Tibial nerve (tissue), 4 donors: ENCODE data around the gene SEPTIN8. TPM values are rescaled to one million over a fixed set of nuclear protein-coding genes. Genes with fewer than 3 reads are reported as not detected.

Source experiments
- DNase-seq, 2 donors: peaks; one replicate each; pipeline ENCODE4 v3.0.0-alpha.2; 2019; ENCODE audit warnings: low spot score in 2 of 2
- H3K27ac ChIP-seq, 4 donors: fragments of 200-600 bp; sonication (generic) in 3 of 4; one replicate each; pipeline ENCODE4 v1.5.1; 2017 to 2019; ENCODE audit warnings: mild to moderate bottlenecking in 1 of 4
- H3K27me3 ChIP-seq, 2 donors: fragments of 200-600 bp; sonication (generic) in 1 of 2; one replicate each; pipeline versions ENCODE4 v1.5.1 to v1.6.0; 2017 to 2019
- H3K36me3 ChIP-seq, 3 donors: fragments of 200-600 bp; sonication (generic); one replicate each; pipeline ENCODE4 v1.5.1; 2018 to 2019
- H3K4me1 ChIP-seq, 4 donors: fragments of 200-600 bp; sonication (generic) in 3 of 4; one replicate each; pipeline ENCODE4 v1.5.1; 2017 to 2019
- H3K4me3 ChIP-seq, 4 donors: fragments of 200-600 bp; sonication (generic) in 3 of 4; one replicate each; pipeline ENCODE4 v1.5.1; 2017 to 2019; ENCODE audit warnings: mild to moderate bottlenecking in 1 of 4, moderate library complexity in 1 of 4
- H3K9me3 ChIP-seq, 4 donors: fragments of 200-600 bp; sonication (generic) in 3 of 4; one replicate each; pipeline ENCODE4 v1.5.1; 2017 to 2019
- CTCF ChIP-seq, 5 experiments: fragments of 200-600 bp in 3 of 5; fragments of 450-650 bp in 2 of 5; sonication (generic) in 3 of 5; IDR thresholded peaks; one replicate each; pipeline ENCODE4 v1.5.1; 2016 to 2019; ENCODE audit warnings: antibody characterized with exemption in 5 of 5, mild to moderate bottlenecking in 3 of 5, moderate library complexity in 2 of 5
- EP300 ChIP-seq, 2 donors: sonication (generic); formaldehyde crosslinking; IDR thresholded peaks; one replicate each; pipeline ENCODE4 v1.6.1; 2017; ENCODE audit warnings: antibody characterized with exemption in 2 of 2, mild to moderate bottlenecking in 1 of 2
- POLR2A ChIP-seq, 2 donors: fragments of 450-650 bp; IDR thresholded peaks; one replicate each; pipeline ENCODE4 v1.6.1; 2017; ENCODE audit warnings: antibody characterized with exemption in 2 of 2, mild to moderate bottlenecking in 2 of 2, moderate library complexity in 2 of 2
- WGBS, 2 donors: methylation state at CpG; one replicate each; pipeline ENCODE4 v1.1.5; 2018; 5-methylcytosine and 5-hydroxymethylcytosine counted together
- total RNA-seq, 4 donors: library from RNA; depleted of rRNA; stranded (reverse); fragments of >200 nt; gene quantifications; one replicate each; pipeline ENCODE4 v1.1.0, GENCODE V29; 2016

SEPTIN8 gene
- total RNA-seq, 4 donors from 2014 or later = 38.5 to 48.3 (median 44.2) TPM

GRCh38 chr5:132714456-132715307, 62.4 kb downstream of the SEPTIN8 start:
- Histone ChIP-seq H3K4me3 (no peak overlapping the region), H3K27me3 (no peaks in the 10 kb centered on the region), H3K9me3 (no peaks in the 10 kb centered on the region), H3K27ac (no peak overlapping the region), H3K36me3 (peaks cover 0 to 14% (median 0%) of the 10 kb centered on the region in 3 donors), H3K4me1 (peaks cover 0 to 4% (median 0%) of the 10 kb centered on the region in 4 donors)
- peak; percentile 28 to 59 (median 37) for TF ChIP-seq CTCF (IDR thresholded peaks at IDR 0.05)
- no peak for TF ChIP-seq POLR2A (IDR thresholded peaks at IDR 0.05)
- DNase-seq = no peak
- WGBS, 2 donors = 62 to 66% methylated on average over 11 of the region's 11 CpGs

- H3K27me3 ChIP-seq = no peaks in the 10 kb centered on the region
- no peak overlapping the region for H3K4me3 ChIP-seq
- no peaks in the 10 kb centered on the region for H3K36me3 ChIP-seq
- H3K27ac ChIP-seq = no peak overlapping the region
- no peaks in the 10 kb centered on the region for H3K9me3 ChIP-seq
- H3K4me1 ChIP-seq = no peaks in the 10 kb centered on the region
- DNase-seq = no peak
- TF ChIP-seq CTCF (IDR thresholded peaks at IDR 0.05) = no peak
- TF ChIP-seq EP300 (IDR thresholded peaks at IDR 0.05) = no peak
- TF ChIP-seq POLR2A (IDR thresholded peaks at IDR 0.05) = no peak
Observed at GRCh38 chr5:132708645-132709044, 68.4 kb downstream of the SEPTIN8 start.

GRCh38 chr5:132704875-132705274, 72.2 kb downstream of the SEPTIN8 start:
- H3K4me1 ChIP-seq = no peaks in the 10 kb centered on the region
- H3K27ac ChIP-seq = no peak overlapping the region
- no peak for DNase-seq
- no peaks in the 10 kb centered on the region for H3K27me3 ChIP-seq
- TF ChIP-seq CTCF (IDR thresholded peaks at IDR 0.05) (no peak), EP300 (IDR thresholded peaks at IDR 0.05) (no peak), POLR2A (IDR thresholded peaks at IDR 0.05) (no peak)
- H3K36me3 ChIP-seq = peaks cover 0 to 32% (median 4%) of the 10 kb centered on the region in 3 donors
- H3K4me3 ChIP-seq = no peak overlapping the region
- 98 to 99% methylated on average over 1 of the region's 1 CpG for WGBS, 2 donors
- no peaks in the 10 kb centered on the region for H3K9me3 ChIP-seq

Other genes with a start within 250 kb of the SEPTIN8 start
- gene IL5, start 233.7 kb downstream of the SEPTIN8 start, total RNA-seq = not detected
- gene RAD50, start 220.3 kb downstream of the SEPTIN8 start, total RNA-seq = 10 to 100 TPM; 36.5 to 40.5 (median 39.2) TPM
- under 1 TPM in 2 of 4 donors, not detected in 2; 0.44 to 0.98 TPM for gene IL13, start 119.1 kb downstream of the SEPTIN8 start, total RNA-seq
- not detected for gene IL4, start 103.2 kb downstream of the SEPTIN8 start, total RNA-seq
- gene KIF3A, start 39.7 kb downstream of the SEPTIN8 start, total RNA-seq = 10 to 100 TPM in 3 of 4 donors, 1 to 10 TPM in 1; 8.4 to 11.6 (median 10.7) TPM
- not detected for gene CCNI2, start 29.8 kb downstream of the SEPTIN8 start, total RNA-seq
- 1 to 10 TPM in 2 of 4 donors, under 1 TPM in 2; 0.44 to 2.9 (median 0.99) TPM for gene SOWAHA, start 36.1 kb upstream of the SEPTIN8 start, total RNA-seq
- 10 to 100 TPM; 29.1 to 67.5 (median 38.5) TPM for gene SHROOM1, start 53.4 kb upstream of the SEPTIN8 start, total RNA-seq
- gene GDF9, start 89.2 kb upstream of the SEPTIN8 start, total RNA-seq = under 1 TPM in 2 of 4 donors, not detected in 2; 0.44 to 0.60 TPM
- 100 to 1,000 TPM in 3 of 4 donors, 10 to 100 TPM in 1; 69.8 to 143 (median 118) TPM for gene UQCRQ, start 89.4 kb upstream of the SEPTIN8 start, total RNA-seq
- 1 to 10 TPM; 1.7 to 3.9 (median 2.5) TPM for gene LEAP2, start 96.4 kb upstream of the SEPTIN8 start, total RNA-seq
- gene AFF4, start 186.4 kb upstream of the SEPTIN8 start, total RNA-seq = 10 to 100 TPM; 70.5 to 85.3 (median 73.2) TPM
- gene ZCCHC10, start 249.3 kb upstream of the SEPTIN8 start, total RNA-seq = 1 to 10 TPM; 7.4 to 9.0 (median 8.3) TPM